PC-9 (cell line): Measurements from ENCODE around the gene TMEM125.

ENCODE experiments used
- CTCF ChIP-seq: fragments of 200-600 bp; sonication (generic); conservative IDR thresholded peaks from 2 replicates; pipeline ENCODE4 v1.6.1; 2017; ENCODE audit warnings: mixed run types, antibody characterized with exemption, mild to moderate bottlenecking, moderate library complexity
- EZH2 ChIP-seq: fragments of 200-600 bp; sonication (generic); IDR thresholded peaks from 2 replicates; pipeline ENCODE4 v1.8.0; 2017; ENCODE audit warnings: antibody characterized with exemption, low read depth

DNA sequence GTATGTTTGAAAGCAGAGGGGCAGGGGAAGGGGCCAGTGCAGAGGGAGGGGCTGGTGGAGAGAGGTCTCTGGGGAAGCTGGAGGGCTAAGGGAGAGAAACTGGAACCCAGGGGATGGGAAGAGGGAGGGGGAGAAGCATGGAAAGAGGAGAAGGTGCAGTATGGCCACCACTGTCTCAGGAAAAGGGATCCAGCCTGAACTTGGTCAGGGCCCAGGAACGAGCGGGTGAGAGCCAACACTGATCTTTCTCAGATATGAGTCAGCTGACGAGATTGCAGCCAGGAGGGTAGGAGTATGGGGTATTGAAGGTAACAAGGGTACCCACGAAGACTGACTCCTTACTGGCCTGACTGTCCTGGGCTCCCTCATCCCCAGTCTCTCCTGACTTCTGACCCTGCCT lies 49.0 kb downstream of the TMEM125 start:
- TF ChIP-seq CTCF (no peak), EZH2 (no peak)
